GM21723 (cell line): ENCODE measurements around the gene PTPRC.

Experiments
- ATAC-seq: cut with Tn5 transposase; IDR thresholded peaks from one replicate; pipeline ENCODE4 v1.9.1; 2021; ENCODE audit warnings: mild to moderate bottlenecking, moderate library complexity; ENCODE audit not compliant: unreplicated experiment

Gene PTPRC

GRCh38 chr1:198805498-198806151 is 166.8 kb downstream of the PTPRC start:
- no peak for ATAC-seq

DNA sequence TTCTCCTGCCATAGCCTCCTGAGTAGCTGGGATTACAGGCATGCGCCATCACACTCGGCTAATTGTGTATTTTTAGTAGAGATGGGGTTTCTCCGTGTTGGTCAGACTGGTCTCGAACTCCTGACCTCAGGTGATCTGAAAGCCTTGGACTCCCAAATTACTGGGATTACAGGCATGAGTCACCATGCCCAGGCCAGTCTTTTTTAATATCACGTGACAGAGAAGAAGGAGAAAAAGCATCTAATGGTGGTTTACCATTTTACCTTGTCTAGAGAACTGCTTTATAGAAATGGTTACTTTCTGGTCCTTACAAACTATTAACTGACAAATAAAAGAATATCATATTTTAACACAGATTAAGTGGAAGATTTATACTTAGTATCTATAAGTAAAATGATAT is 168.0 kb downstream of the PTPRC start:
- no peak for ATAC-seq
